HepG2 (cell line): ENCODE measurements around the gene THSD4. TPM values are rescaled to one million over a fixed set of nuclear protein-coding genes. Genes with fewer than 3 reads are reported as not detected.
A peak's percentile ranks its signal among the peaks of the same experiment; 100 is the strongest.

Experiments used
- ATAC-seq: fragments of 200-7000 bp; cut with Tn5 transposase; 3 replicates; pipeline ENCODE4 v1.9.1; 2020; ENCODE audit warnings: mild to moderate bottlenecking, moderate library complexity
- BruUV-seq: library from RNA; stranded (reverse); fragments of 400-500 nt; replicated peaks from 2 replicates; lab custom pipeline; 2021; lab: Mats Ljungman, UMichigan
- CTCF ChIA-PET: fragments of 300-600 bp; formaldehyde crosslinking; extraction: SDS; loops from one replicate; lab custom pipeline; 2021; ENCODE audit warnings: low total read pairs, inconsistent platforms, low intra/inter-chr PET ratio; lab: Yijun Ruan, JAX
- POLR2A ChIA-PET: fragments of 350-600 bp; sonication (Branson Sonifier 250); formaldehyde crosslinking; loops from one replicate; lab custom pipeline; 2020; ENCODE audit warnings: antibody characterized with exemption, inconsistent platforms; lab: Yijun Ruan, JAX
- DNase-seq: peaks from one replicate; pipeline ENCODE4 v3.0.0-alpha.2; 2015; ENCODE audit warnings: low spot score
- FAIRE-seq: peaks from 3 replicates; lab custom pipeline; 2011; peaks lifted over from hg19 to GRCh38; lab: Jason Lieb, UNC
- H2AFZ ChIP-seq: one replicate; pipeline ENCODE4 v1.6.1; 2011; ENCODE audit warnings: low read length, inconsistent platforms
- H3K27ac ChIP-seq: fragments of 300-600 bp; 3 replicates; pipeline ENCODE4 v1.8.0; 2011; ENCODE audit warnings: mixed run types, mild to moderate bottlenecking, mixed read lengths, low read length, inconsistent platforms; ENCODE audit not compliant: insufficient read depth; ENCODE audit errors: extremely low read length
- H3K27me3 ChIP-seq, 2 experiments: fragments of 200-600 bp in 1 of 2; 2 replicates in 1 of 2; 3 replicates in 1 of 2; pipeline versions ENCODE4 v1.6.0 to v1.8.0; 2011; ENCODE audit warnings: low read length in 2 of 2, mild to moderate bottlenecking in 2 of 2, moderate library complexity in 2 of 2, inconsistent platforms in 1 of 2; ENCODE audit not compliant: insufficient read depth in 2 of 2, control insufficient read depth in 1 of 2
- H3K36me3 ChIP-seq, 2 experiments: fragments of 200-600 bp in 1 of 2; replicated peaks in 1 of 2; 2 replicates in 1 of 2; 3 replicates in 1 of 2; pipeline versions ENCODE4 v1.5.1 to v1.8.0; 2011; ENCODE audit warnings: low read length in 2 of 2, inconsistent platforms in 1 of 2; ENCODE audit not compliant: insufficient read depth in 2 of 2, control insufficient read depth in 1 of 2
- H3K4me1 ChIP-seq: 2 replicates; pipeline ENCODE4 v1.5.1; 2012; ENCODE audit warnings: low read length, inconsistent platforms; ENCODE audit not compliant: insufficient read depth
- H3K4me2 ChIP-seq: 2 replicates; pipeline ENCODE4 v1.6.0; 2011; ENCODE audit warnings: low read depth, low read length, inconsistent platforms
- H3K4me3 ChIP-seq, 3 experiments: fragments of 200-600 bp in 1 of 3; sonication (generic), shearing (Covaris generic) in 1 of 3; replicated peaks in 1 of 3; 2 replicates each; pipeline ENCODE4 v1.5.1; 2011 to 2016; ENCODE audit warnings: low read length in 3 of 3, inconsistent platforms in 2 of 3, low read depth in 2 of 3, mild to moderate bottlenecking in 2 of 3, control low read depth in 1 of 3, mixed read lengths in 1 of 3; ENCODE audit not compliant: insufficient read depth in 1 of 3
- H3K79me2 ChIP-seq: one replicate; pipeline ENCODE4 v1.6.1; 2011; ENCODE audit warnings: low read length, inconsistent platforms; ENCODE audit not compliant: insufficient read depth
- H3K9ac ChIP-seq: 2 replicates; pipeline ENCODE4 v1.6.0; 2011; ENCODE audit warnings: mild to moderate bottlenecking, low read depth, low read length, inconsistent platforms; ENCODE audit not compliant: insufficient read depth
- H3K9me3 ChIP-seq: 2 replicates; pipeline ENCODE4 v1.5.1; 2012; ENCODE audit warnings: mild to moderate bottlenecking, low read length
- H4K20me1 ChIP-seq: 2 replicates; pipeline ENCODE4 v1.6.0; 2011; ENCODE audit warnings: inconsistent platforms, mild to moderate bottlenecking, low read length, moderate library complexity; ENCODE audit not compliant: insufficient read depth
- GZF1 ChIP-seq: sonication (generic); formaldehyde crosslinking; IDR thresholded peaks from 2 replicates; pipeline ENCODE4 v1.5.1; 2020; ENCODE audit warnings: mild to moderate bottlenecking, missing genetic modification reagents
- HNRNPH1 ChIP-seq: fragments of 200-400 bp; formaldehyde crosslinking; optimal IDR thresholded peaks from 2 replicates; pipeline ENCODE3; 2017; ENCODE audit warnings: mild to moderate bottlenecking, low read depth, low read length
- IKZF1 ChIP-seq: fragments of 450-650 bp; IDR thresholded peaks from 2 replicates; pipeline ENCODE4 v1.7.1; 2016
- KLF12 ChIP-seq: sonication (generic); formaldehyde crosslinking; IDR thresholded peaks from 2 replicates; pipeline ENCODE4 v1.4.0; 2020; ENCODE audit warnings: missing genetic modification reagents, borderline replicate concordance
- PHF20 ChIP-seq: sonication (generic); formaldehyde crosslinking; IDR thresholded peaks from 2 replicates; pipeline ENCODE4 v1.5.0; 2020; ENCODE audit warnings: mild to moderate bottlenecking, missing genetic modification reagents
- RAD21 ChIP-seq: fragments of 450-650 bp; formaldehyde crosslinking; IDR thresholded peaks from 2 replicates; pipeline ENCODE4 v1.5.0; 2020; ENCODE audit warnings: mild to moderate bottlenecking
- SMC3 ChIP-seq: IDR thresholded peaks from 2 replicates; pipeline ENCODE4 v1.6.1; 2011; ENCODE audit warnings: low read length, improper control_type of control experiment
- ZNF3 ChIP-seq: IDR thresholded peaks from 2 replicates; pipeline ENCODE4 v1.7.0; 2017; ENCODE audit warnings: inconsistent platforms
- ZNF607 ChIP-seq: sonication (generic); formaldehyde crosslinking; IDR thresholded peaks from 2 replicates; pipeline ENCODE4 v1.5.1; 2020; ENCODE audit warnings: missing genetic modification reagents, mild to moderate bottlenecking, borderline replicate concordance
- ZNF674 ChIP-seq: sonication (generic); formaldehyde crosslinking; IDR thresholded peaks from 2 replicates; pipeline ENCODE4 v1.5.0; 2020; ENCODE audit warnings: low read depth, mild to moderate bottlenecking, missing genetic modification reagents
- ZNF766 ChIP-seq: sonication (generic); formaldehyde crosslinking; IDR thresholded peaks from 2 replicates; pipeline ENCODE4 v1.5.0; 2020; ENCODE audit warnings: missing genetic modification reagents, borderline replicate concordance
- WGBS: methylation state at CpG from one replicate; pipeline ENCODE4 v1.1.6; 2017; ENCODE audit warnings: low lambda C conversion rate; 5-methylcytosine and 5-hydroxymethylcytosine counted together
- in situ Hi-C: cut with HindIII; loops from 2 replicates; pipeline ENCODE4 v1.10.0; 2017; ENCODE audit warnings: low pct_unique_long_range_greater_than_20kb; ENCODE audit not compliant: extremely low pct_ligation_motif_present
- intact Hi-C: fragments of 100-400 bp; cut with micrococcal nuclease; formaldehyde crosslinking; loops from one replicate; pipeline ENCODE4 v1.10.0; 2022; ENCODE audit not compliant: unreplicated experiment
- polyA plus RNA-seq, 8 experiments: library from polyadenylated mRNA; depleted of rRNA in 3 of 8; stranded (reverse) in 7 of 8; unstranded in 1 of 8; fragments of >200 nt; fragmentation: Illumina TruSeq in 4 of 8; extraction: Trizol in 4 of 8; gene quantifications; 2 replicates each; pipeline versions ENCODE4 v1.2.1 to v1.2.3, GENCODE V29; 2011 to 2016; ENCODE audit warnings: low read depth in 4 of 8, missing spikeins in 1 of 8, mixed read lengths in 1 of 8; ENCODE audit not compliant: insufficient read depth in 1 of 8
- total RNA-seq, 5 experiments: library from RNA; depleted of rRNA; stranded (reverse); fragments of >200 nt; fragmentation: Illumina TruSeq; extraction: Trizol; gene quantifications; 2 replicates each; pipeline ENCODE4 v1.2.3, GENCODE V29; 2016; ENCODE audit warnings: low read depth in 1 of 5
- TF ChIP-seq, protein P1 (sequence below): sonication (generic); formaldehyde crosslinking; IDR thresholded peaks from 2 replicates; pipeline ENCODE4 v1.5.0; 2020; ENCODE audit warnings: missing genetic modification reagents
- TF ChIP-seq, protein P2 (sequence below): IDR thresholded peaks from 2 replicates; pipeline ENCODE4 v1.4.0; 2020; ENCODE audit warnings: mild to moderate bottlenecking, missing genetic modification reagents
- TF ChIP-seq, protein P3 (sequence below): sonication (generic); formaldehyde crosslinking; IDR thresholded peaks from 2 replicates; pipeline ENCODE4 v1.4.0; 2020; ENCODE audit warnings: missing genetic modification reagents
- TF ChIP-seq, protein P4 (sequence below): sonication (generic); formaldehyde crosslinking; IDR thresholded peaks from 2 replicates; pipeline ENCODE4 v1.5.0; 2020; ENCODE audit warnings: mild to moderate bottlenecking, missing genetic modification reagents, moderate library complexity
- TF ChIP-seq, protein P5 (sequence below): IDR thresholded peaks from 2 replicates; pipeline ENCODE4 v1.6.1; 2016; ENCODE audit warnings: control low read depth

Gene THSD4
- total and polyA plus RNA-seq, 2 of the 13 experiments (the other 11 are each of a cell fraction or from before 2014, with no cell fraction given), result 0.07 to 0.21 TPM

DNA sequence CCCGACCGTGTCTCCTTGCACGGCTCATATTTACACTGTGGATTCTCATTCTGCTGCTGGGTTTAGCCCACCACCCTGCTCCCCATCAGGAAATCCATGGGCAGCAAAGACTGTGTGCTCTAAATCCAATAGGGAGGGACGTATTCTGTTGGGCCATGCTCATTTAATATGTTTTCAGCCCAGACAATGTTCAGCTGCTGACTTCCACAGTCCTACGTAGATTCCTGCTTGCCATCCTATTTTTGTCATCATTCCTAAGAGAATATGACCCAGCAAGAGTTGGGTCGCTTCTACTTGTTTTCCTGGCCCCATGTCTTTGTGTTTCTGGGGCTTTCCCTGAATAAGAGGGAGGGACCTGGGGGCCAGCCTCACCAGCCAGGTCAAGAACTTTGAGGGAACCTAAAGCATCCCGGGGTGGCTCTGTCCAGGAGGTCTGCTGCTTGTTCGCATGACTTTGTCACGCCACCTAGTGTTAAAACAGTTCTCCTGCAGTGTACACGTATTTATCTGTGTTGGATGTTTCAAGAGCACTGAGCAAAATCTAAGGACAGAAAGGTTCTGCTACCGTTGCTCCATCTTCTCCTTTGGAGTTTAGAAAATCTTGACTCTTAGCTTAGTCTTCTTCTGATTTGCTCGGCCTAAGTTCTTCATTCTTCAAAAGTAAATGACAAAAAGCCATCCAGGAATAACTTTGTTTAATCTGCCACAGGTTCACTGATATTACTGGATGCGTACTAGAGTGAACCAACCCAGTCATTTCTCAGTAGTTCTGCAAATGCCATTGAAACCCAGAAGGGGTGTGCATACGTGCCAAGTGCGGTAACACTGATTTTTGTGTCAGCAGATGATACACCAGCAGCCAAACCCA lies 615.2 kb downstream of the THSD4 start:
- Histone ChIP-seq H3K4me2 (no peak overlapping the region), H4K20me1 (no peaks in the 10 kb centered on the region), H3K9me3 (no peaks in the 10 kb centered on the region), H3K9ac (no peak overlapping the region), H3K4me3 (no peak overlapping the region), H3K36me3 (no peaks in the 10 kb centered on the region), H2AFZ (no peak overlapping the region), H3K4me1 (peaks cover 25% of the 10 kb centered on the region), H3K27me3 (peaks cover 2 to 5% of the 10 kb centered on the region in 2 experiments; a peak in 2 of 5 replicates), H3K79me2 (no peaks in the 10 kb centered on the region), H3K27ac (no peak overlapping the region)
- DNase-seq, result peak; percentile 50
- ChIA-PET CTCF (interaction anchor here (0.7 to 2.7 kb wide), 4 partner anchors 79 to 282 kb away, joined by 4 to 30 read pairs (median 12); no protein-coding TSS in a partner anchor), POLR2A (no interaction called here)
- peak; percentile 83 for FAIRE-seq
- in situ Hi-C loops (loop anchor here (10.0 kb wide), 1 partner anchor 156 kb away; no protein-coding TSS in a partner anchor), intact Hi-C loops (loop anchor here (1.0 to 2.0 kb wide), 2 partner anchors 73 to 282 kb away; no protein-coding TSS in a partner anchor)
- BruUV-seq, result no TSS peak
- 23% methylated on average over 15 of the region's 15 CpGs for WGBS
- ATAC-seq, result peak; percentile 90
- TF ChIP-seq IKZF1, result no peak
- TF ChIP-seq, protein P1, sequence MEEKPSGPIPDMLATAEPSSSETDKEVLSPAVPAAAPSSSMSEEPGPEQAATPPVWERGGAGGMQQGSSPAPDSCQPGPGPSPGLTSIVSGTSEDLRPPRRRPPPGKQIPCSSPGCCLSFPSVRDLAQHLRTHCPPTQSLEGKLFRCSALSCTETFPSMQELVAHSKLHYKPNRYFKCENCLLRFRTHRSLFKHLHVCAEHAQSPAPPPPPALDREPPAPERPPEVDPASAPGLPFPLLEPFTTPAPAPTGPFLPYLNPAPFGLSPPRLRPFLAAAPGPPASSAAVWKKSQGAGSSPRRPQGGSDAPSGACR (CRISPR knock-in tag), result no peak
- TF ChIP-seq, protein P2, sequence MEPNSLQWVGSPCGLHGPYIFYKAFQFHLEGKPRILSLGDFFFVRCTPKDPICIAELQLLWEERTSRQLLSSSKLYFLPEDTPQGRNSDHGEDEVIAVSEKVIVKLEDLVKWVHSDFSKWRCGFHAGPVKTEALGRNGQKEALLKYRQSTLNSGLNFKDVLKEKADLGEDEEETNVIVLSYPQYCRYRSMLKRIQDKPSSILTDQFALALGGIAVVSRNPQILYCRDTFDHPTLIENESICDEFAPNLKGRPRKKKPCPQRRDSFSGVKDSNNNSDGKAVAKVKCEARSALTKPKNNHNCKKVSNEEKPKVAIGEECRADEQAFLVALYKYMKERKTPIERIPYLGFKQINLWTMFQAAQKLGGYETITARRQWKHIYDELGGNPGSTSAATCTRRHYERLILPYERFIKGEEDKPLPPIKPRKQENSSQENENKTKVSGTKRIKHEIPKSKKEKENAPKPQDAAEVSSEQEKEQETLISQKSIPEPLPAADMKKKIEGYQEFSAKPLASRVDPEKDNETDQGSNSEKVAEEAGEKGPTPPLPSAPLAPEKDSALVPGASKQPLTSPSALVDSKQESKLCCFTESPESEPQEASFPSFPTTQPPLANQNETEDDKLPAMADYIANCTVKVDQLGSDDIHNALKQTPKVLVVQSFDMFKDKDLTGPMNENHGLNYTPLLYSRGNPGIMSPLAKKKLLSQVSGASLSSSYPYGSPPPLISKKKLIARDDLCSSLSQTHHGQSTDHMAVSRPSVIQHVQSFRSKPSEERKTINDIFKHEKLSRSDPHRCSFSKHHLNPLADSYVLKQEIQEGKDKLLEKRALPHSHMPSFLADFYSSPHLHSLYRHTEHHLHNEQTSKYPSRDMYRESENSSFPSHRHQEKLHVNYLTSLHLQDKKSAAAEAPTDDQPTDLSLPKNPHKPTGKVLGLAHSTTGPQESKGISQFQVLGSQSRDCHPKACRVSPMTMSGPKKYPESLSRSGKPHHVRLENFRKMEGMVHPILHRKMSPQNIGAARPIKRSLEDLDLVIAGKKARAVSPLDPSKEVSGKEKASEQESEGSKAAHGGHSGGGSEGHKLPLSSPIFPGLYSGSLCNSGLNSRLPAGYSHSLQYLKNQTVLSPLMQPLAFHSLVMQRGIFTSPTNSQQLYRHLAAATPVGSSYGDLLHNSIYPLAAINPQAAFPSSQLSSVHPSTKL, result 0 out of 2 replicates have a peak, but pooled peaks have one; percentile 27
- no peak for TF ChIP-seq GZF1 (CRISPR knock-in tag)
- TF ChIP-seq, protein P3, sequence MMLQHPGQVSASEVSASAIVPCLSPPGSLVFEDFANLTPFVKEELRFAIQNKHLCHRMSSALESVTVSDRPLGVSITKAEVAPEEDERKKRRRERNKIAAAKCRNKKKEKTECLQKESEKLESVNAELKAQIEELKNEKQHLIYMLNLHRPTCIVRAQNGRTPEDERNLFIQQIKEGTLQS, result no peak
- TF ChIP-seq KLF12 (CRISPR knock-in tag), result no peak
- no peak for TF ChIP-seq ZNF674 (CRISPR knock-in tag)
- TF ChIP-seq ZNF3 (CRISPR knock-in tag), result no peak
- no peak for TF ChIP-seq HNRNPH1
- no peak for TF ChIP-seq ZNF607
- TF ChIP-seq PHF20 (CRISPR knock-in tag), result no peak
- TF ChIP-seq, protein P4, sequence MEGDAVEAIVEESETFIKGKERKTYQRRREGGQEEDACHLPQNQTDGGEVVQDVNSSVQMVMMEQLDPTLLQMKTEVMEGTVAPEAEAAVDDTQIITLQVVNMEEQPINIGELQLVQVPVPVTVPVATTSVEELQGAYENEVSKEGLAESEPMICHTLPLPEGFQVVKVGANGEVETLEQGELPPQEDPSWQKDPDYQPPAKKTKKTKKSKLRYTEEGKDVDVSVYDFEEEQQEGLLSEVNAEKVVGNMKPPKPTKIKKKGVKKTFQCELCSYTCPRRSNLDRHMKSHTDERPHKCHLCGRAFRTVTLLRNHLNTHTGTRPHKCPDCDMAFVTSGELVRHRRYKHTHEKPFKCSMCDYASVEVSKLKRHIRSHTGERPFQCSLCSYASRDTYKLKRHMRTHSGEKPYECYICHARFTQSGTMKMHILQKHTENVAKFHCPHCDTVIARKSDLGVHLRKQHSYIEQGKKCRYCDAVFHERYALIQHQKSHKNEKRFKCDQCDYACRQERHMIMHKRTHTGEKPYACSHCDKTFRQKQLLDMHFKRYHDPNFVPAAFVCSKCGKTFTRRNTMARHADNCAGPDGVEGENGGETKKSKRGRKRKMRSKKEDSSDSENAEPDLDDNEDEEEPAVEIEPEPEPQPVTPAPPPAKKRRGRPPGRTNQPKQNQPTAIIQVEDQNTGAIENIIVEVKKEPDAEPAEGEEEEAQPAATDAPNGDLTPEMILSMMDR (CRISPR knock-in tag), result peak; percentile 89
- TF ChIP-seq ZNF766 (CRISPR knock-in tag), result no peak
- TF ChIP-seq RAD21 (CRISPR knock-in tag), result peak; percentile 79
- TF ChIP-seq, protein P5, sequence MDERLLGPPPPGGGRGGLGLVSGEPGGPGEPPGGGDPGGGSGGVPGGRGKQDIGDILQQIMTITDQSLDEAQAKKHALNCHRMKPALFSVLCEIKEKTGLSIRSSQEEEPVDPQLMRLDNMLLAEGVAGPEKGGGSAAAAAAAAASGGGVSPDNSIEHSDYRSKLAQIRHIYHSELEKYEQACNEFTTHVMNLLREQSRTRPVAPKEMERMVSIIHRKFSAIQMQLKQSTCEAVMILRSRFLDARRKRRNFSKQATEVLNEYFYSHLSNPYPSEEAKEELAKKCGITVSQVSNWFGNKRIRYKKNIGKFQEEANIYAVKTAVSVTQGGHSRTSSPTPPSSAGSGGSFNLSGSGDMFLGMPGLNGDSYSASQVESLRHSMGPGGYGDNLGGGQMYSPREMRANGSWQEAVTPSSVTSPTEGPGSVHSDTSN (CRISPR knock-in tag), result no peak
- peak; percentile 95 for TF ChIP-seq SMC3
